SIG-M5 treated with dmso at 0.1 percent for 504 hours (cell line): Measurements from ENCODE around the gene STRA6.

ENCODE experiments used
- DNase-seq: peaks from one replicate; lab custom pipeline; 2025; ENCODE audit not compliant: unreplicated experiment; lab: John Stamatoyannopoulos, UW

STRA6 gene

GRCh38 chr15:74227968-74228722, 25.6 kb upstream of the STRA6 start:
- no peak for DNase-seq

- DNase-seq: no peak
These were observed 24.4 kb upstream of the STRA6 start for GRCh38 chr15:74226761-74227540.

- no peak for DNase-seq
These were observed 23.3 kb upstream of the STRA6 start for GRCh38 chr15:74225928-74226327.

DNA sequence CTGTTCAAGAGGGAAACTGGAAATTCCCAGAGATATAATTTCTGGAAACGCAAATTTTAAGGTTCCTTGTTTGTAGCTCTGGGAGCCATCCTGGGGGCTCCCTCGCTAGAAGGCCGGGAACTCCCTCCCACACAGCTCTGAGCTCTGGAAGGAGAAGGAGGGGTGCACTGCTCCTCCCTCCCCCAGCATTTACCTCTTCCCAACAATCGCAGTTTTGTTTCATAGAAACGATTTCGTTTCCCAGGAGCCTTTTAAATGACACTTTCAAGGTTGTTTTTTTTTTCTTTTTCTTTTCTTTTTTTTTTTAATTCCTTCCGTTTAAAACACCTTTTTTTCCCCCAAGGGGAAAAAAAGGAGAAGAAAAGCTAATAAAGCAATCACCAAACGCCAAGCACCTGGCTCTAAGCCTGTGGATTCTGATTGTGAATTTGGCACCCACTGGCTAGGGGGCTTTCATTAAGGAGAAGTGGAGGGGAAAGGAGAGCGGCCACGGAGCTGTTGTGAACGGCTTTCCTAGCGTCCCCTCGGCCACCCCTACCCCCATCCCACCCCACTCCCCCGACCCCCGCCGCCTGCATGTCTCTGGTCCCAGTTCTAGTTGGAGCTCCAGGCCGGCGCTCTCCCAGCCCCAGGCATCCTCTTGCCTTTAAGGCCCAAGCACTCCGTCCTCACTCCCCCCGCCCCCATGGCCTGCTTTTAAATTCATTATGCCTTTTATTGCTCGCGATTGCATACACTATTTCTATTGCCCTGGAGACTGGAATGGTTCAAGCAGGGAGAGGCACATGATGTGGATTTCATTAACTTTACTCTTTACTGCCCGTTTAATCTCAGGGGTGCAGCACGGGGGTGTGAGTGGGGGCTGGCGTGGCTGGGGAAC, 19.9 kb upstream of the STRA6 start:
- DNase-seq: no peak

- DNase-seq: no peak
These were observed 19.0 kb upstream of the STRA6 start for GRCh38 chr15:74221399-74222239.

- DNase-seq: no peak
These were observed 18.1 kb upstream of the STRA6 start for GRCh38 chr15:74220475-74221248.

DNA sequence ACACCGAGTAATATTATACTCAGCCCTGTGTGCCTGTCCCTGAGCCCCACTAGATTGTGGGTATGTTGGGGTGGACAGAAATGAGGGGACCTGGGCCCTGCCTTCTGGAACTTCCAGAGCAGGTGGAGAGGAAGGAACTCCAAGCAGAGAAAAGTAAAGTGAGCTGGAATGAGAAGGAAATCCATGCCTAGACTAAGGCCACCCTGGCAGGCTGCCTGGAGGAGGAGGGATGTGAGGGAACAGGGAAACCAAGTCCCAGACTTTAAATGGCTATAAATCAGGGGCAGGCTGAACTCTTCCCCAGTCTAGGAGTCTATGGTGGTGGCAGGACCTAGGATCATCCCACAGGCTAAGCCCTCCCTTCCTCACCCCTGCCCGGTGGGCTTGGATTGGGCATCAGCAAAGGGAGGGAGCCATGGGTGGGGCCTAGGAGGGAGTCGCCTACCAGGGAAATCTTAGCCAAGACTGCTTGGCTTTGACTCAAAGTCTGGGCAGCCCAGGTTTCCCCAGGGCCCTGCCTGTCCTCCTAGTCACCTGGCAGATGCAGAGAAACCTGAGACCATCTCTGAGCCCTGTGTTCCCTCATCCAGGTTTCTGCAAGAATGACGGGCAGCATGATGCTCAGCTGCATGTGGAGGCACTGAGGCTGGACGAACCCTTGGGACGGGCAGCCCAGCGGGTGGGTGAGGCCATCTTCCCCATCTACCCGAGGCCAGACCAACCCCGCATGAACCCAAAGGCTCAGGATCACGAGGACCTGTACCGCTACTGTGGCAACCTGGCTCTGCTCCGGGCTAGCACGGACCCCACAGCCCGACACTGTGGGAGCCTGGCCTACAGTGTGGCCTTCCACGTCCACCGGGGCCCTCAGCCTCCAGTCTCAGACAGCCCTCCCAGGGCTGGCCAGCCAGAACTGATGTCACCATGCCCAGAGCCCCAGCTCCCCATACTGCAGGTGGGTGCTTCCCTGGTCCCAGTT, 15.6 kb upstream of the STRA6 start:
- DNase-seq: no peak

DNA sequence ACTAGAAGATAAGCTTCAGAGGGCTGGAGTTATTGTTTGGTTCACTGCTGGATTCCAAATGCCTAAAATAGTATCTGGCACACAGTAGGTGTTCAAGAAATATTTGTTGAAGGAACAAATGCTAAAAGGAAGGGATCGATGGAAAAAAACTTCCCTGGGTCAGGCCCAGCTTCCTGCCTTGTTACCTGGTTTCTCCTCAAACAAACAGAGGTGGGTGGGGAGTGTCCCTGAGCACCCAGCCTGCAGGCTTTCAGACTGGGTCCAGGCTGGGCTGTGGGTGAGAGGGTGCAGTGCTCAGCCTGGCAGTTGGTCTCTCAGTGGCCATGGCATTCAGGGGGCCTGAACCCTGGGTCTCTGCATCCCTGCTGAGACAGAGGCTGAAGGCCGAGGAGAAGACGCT, 14.4 kb upstream of the STRA6 start:
- DNase-seq: no peak

DNA sequence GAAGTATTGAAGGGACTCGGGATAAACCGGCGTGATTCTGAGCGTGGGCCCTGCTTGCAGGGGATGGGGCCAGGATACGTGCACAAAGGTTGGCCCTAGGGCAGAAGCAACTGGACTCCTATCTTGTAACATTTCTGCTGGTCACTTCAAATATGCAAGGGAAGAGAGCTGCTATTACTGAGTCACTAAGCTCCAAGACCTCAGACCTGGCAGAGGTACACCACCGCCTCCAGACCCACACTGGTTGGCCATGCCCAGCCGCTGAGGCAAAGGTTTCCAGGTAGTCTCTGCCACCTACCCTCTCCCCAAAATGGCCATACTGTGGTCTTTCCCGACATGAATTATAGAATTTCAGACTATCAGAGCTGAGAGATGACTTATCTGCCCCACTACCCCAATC, 13.4 kb upstream of the STRA6 start:
- no peak for DNase-seq

DNA sequence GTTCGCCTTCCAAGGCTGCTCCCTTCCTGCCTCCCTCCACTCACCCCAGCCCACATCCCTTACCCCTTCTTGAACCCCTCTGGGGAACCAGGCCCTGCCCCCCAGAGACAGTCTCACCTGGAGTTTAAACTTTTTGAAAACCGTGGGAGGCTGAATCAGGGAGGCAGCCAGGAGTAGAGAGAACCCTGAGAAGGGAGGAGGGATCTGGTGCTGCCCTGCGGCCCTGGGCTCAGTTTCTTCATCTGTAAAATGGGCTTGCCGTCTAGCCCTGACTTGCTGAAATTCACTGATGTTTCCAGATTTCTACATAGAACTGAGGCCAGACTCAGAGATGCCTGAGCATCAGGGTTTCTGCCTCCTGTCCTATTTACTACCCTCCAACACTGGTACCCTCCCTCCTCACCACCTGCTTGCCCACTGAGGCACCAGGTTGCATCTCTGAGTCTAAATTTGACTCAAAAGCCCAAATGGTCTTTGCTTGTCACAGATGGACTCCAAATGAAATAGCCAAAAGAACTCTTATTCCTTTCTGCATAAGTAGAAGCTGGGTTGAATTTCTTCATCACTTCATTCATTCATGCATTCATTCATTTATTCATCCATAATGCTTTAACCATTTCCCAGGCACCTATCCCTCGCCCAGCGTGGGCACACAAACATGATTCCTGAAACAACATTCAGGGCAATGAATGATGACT, 11.9 kb upstream of the STRA6 start:
- DNase-seq: no peak

DNA sequence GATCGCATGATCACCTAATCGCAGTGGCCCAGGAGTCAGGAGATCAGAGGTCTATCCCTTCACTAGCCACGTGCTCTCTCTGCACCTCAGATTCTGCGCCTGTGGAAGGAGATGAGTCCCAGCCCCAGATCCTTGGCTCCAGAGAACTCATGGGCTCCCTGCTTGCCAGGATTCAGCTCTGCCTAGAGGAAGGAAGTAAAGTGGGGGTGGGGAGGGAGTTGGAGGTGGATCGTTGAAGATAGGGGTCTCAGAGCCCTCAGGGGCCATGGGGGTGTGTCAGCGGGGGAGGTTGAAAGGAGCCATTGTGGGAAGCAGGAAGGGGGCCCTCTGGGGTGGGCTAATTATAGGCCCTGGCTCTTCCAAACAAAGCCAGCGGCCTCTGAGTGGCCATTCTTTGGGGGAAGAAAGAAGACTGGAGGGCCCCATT, 11.3 kb upstream of the STRA6 start:
- no peak for DNase-seq

- DNase-seq: no peak
These were observed 9.9 kb upstream of the STRA6 start for GRCh38 chr15:74212494-74212893.

DNA sequence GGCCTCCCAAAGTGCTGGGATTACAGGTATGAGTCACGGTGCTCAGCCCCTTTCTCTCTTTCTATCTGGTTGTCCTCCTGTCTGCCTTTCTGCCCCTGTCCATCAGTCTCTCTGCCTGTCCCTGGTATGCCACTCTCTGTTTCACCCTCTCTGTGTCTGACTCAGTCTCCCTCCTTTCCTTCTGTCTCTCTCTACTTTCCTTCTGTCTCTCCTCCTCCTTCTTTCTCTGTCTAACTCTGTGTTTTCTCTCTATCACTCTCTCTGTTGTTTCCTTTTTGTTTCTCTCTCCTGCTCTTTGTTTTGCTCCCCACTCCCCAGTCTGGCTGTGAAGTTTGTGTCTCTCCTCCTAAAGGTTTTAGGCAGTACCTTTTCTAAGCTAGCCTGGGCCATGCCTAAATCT, 9.1 kb upstream of the STRA6 start:
- DNase-seq: no peak

- no peak for DNase-seq
These were observed 8.1 kb upstream of the STRA6 start for GRCh38 chr15:74210729-74211128.

GRCh38 chr15:74209997-74210671, 7.5 kb upstream of the STRA6 start:
- no peak for DNase-seq

DNA sequence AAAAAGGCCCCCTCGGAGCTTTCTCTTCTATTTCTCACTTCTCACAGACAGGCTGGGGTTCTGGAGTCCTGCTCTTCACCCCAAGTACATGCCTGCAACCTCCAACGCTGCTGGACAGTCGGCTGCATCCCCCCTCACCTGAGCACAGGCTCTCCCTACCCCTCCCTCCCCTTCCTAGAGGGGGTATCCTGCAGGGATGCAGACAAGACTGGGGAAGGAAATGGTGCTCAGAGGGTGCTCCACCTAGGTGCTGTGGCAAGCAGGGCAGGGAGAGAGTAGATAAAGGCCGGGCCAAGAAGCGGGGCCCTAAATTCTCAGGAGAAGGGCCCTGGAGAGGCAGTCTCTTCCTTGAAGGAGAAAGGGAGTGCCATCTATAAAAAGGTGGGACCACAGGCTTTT, 7.0 kb upstream of the STRA6 start:
- DNase-seq: no peak

- DNase-seq: no peak
These were observed 6.4 kb upstream of the STRA6 start for GRCh38 chr15:74208901-74209559.
